H1 (cell line): Measurements from ENCODE around the gene RIIAD1. TPM values are rescaled to one million over a fixed set of nuclear protein-coding genes. Genes with fewer than 3 reads are reported as not detected.
A peak's percentile ranks its signal among the peaks of the same experiment; 100 is the strongest.

ENCODE experiments used
- CTCF ChIA-PET: fragments of 300-600 bp; sonication (Branson Sonifier 250); formaldehyde crosslinking; loops from one replicate; lab custom pipeline; 2021; ENCODE audit not compliant: partially characterized antibody; lab: Charles Lee
- POLR2A ChIA-PET: fragments of 300-600 bp; sonication (Branson Sonifier 250); formaldehyde crosslinking; loops from one replicate; lab custom pipeline; 2021; ENCODE audit warnings: inconsistent platforms; ENCODE audit not compliant: partially characterized antibody; lab: Charles Lee
- DNase-seq, 2 experiments: peaks; one replicate each; pipeline versions ENCODE4 v3.0.0 to v3.0.0-alpha.2; 2010 to 2022; ENCODE audit warnings: low spot score in 2 of 2, low read depth in 1 of 2, mixed read lengths in 1 of 2
- FAIRE-seq: peaks from 2 replicates; lab custom pipeline; 2011; peaks lifted over from hg19 to GRCh38; lab: Jason Lieb, UNC
- H2AFZ ChIP-seq: 2 replicates; pipeline ENCODE4 v1.8.1; 2012; ENCODE audit warnings: low read length, inconsistent platforms
- H2AK5ac ChIP-seq: 2 replicates; pipeline ENCODE4 v1.6.1; 2013; ENCODE audit warnings: low read depth, low read length
- H2BK120ac ChIP-seq: replicated peaks from 2 replicates; pipeline ENCODE3; 2013; ENCODE audit warnings: low read depth, low read length, inconsistent platforms
- H2BK12ac ChIP-seq: 2 replicates; pipeline ENCODE4 v1.6.1; 2013; ENCODE audit warnings: low read depth, low read length
- H2BK15ac ChIP-seq: 2 replicates; pipeline ENCODE4 v1.6.1; 2013; ENCODE audit warnings: low read length
- H2BK20ac ChIP-seq: 2 replicates; pipeline ENCODE4 v1.6.1; 2013; ENCODE audit warnings: low read length
- H2BK5ac ChIP-seq: 2 replicates; pipeline ENCODE4 v1.6.1; 2013; ENCODE audit warnings: low read depth, low read length
- H3K14ac ChIP-seq: 2 replicates; pipeline ENCODE4 v1.6.1; 2013; ENCODE audit warnings: inconsistent platforms; ENCODE audit not compliant: insufficient read length
- H3K18ac ChIP-seq: 2 replicates; pipeline ENCODE4 v1.6.1; 2013; ENCODE audit warnings: low read length; ENCODE audit errors: extremely low read depth
- H3K23ac ChIP-seq: 2 replicates; pipeline ENCODE4 v1.6.1; 2013; ENCODE audit warnings: inconsistent platforms; ENCODE audit not compliant: insufficient read length
- H3K23me2 ChIP-seq: 2 replicates; pipeline ENCODE4 v1.6.1; 2013; ENCODE audit warnings: low read depth, low read length
- H3K27ac ChIP-seq: 2 replicates; pipeline ENCODE4 v1.6.1; 2011; ENCODE audit warnings: low read depth, low read length, inconsistent platforms
- H3K27me3 ChIP-seq, 4 experiments: replicated peaks in 1 of 4; 1 replicate in 1 of 4; 2 replicates in 3 of 4; pipeline versions ENCODE4 v1.6.1 to v1.8.1; 2011 to 2013; ENCODE audit warnings: low read length in 3 of 4, mild to moderate bottlenecking in 3 of 4, inconsistent platforms in 2 of 4, mixed read lengths in 2 of 4, moderate library complexity in 1 of 4; ENCODE audit not compliant: control insufficient read depth in 3 of 4, insufficient read depth in 3 of 4; ENCODE audit errors: extremely low read depth in 1 of 4
- H3K36me3 ChIP-seq, 4 experiments: 2 replicates each; pipeline versions ENCODE4 v1.6.1 to v1.8.1; 2011 to 2013; ENCODE audit warnings: mild to moderate bottlenecking in 4 of 4, low read length in 3 of 4, moderate library complexity in 2 of 4, control low read depth in 1 of 4, inconsistent platforms in 1 of 4; ENCODE audit not compliant: insufficient read depth in 4 of 4, control insufficient read depth in 2 of 4
- H3K4ac ChIP-seq: replicated peaks from 2 replicates; pipeline ENCODE3; 2013; ENCODE audit warnings: low read length, low read depth, mixed read lengths, inconsistent platforms; ENCODE audit not compliant: insufficient read length
- H3K4me1 ChIP-seq, 4 experiments: replicated peaks in 1 of 4; 1 replicate in 1 of 4; 2 replicates in 3 of 4; pipeline versions ENCODE4 v1.6.1 to v1.8.1; 2011 to 2013; ENCODE audit warnings: low read length in 3 of 4, inconsistent platforms in 2 of 4, mixed read lengths in 1 of 4; ENCODE audit not compliant: insufficient read depth in 4 of 4, control insufficient read depth in 3 of 4
- H3K4me2 ChIP-seq, 2 experiments: 2 replicates each; pipeline versions ENCODE4 v1.6.1 to v1.8.1; 2011 to 2013; ENCODE audit warnings: low read depth in 2 of 2, low read length in 2 of 2, control low read depth in 1 of 2, inconsistent platforms in 1 of 2, mild to moderate bottlenecking in 1 of 2; ENCODE audit not compliant: insufficient read depth in 1 of 2
- H3K4me3 ChIP-seq, 4 experiments: fragments of 200-600, 300-600 bp in 1 of 4; sonication (generic), shearing (Covaris generic), sonication (Bioruptor Twin) in 1 of 4; 2 replicates each; pipeline versions ENCODE4 v1.5.1 to v1.8.1; 2011 to 2016; ENCODE audit warnings: low read length in 4 of 4, low read depth in 3 of 4, control low read depth in 2 of 4, inconsistent platforms in 2 of 4, mild to moderate bottlenecking in 2 of 4, mixed read lengths in 1 of 4, moderate library complexity in 1 of 4; ENCODE audit not compliant: insufficient read depth in 2 of 4; ENCODE audit errors: extremely low read depth in 1 of 4
- H3K56ac ChIP-seq: replicated peaks from 2 replicates; pipeline ENCODE3; 2013; ENCODE audit warnings: low read depth, mild to moderate bottlenecking, mixed read lengths, low read length, inconsistent platforms; ENCODE audit not compliant: insufficient read length
- H3K79me1 ChIP-seq: 2 replicates; pipeline ENCODE4 v1.6.1; 2013; ENCODE audit warnings: low read depth, low read length, control low read depth
- H3K79me2 ChIP-seq, 2 experiments: 2 replicates each; pipeline versions ENCODE4 v1.6.1 to v1.8.1; 2012 to 2013; ENCODE audit warnings: low read length in 2 of 2, mild to moderate bottlenecking in 2 of 2, inconsistent platforms in 1 of 2; ENCODE audit not compliant: insufficient read depth in 2 of 2, control insufficient read depth in 1 of 2
- H3K9ac ChIP-seq, 4 experiments: replicated peaks in 1 of 4; 1 replicate in 1 of 4; 2 replicates in 3 of 4; pipeline versions ENCODE4 v1.6.1 to v1.8.1; 2011 to 2013; ENCODE audit warnings: low read depth in 3 of 4, low read length in 3 of 4, control low read depth in 2 of 4, mild to moderate bottlenecking in 2 of 4, moderate library complexity in 2 of 4, inconsistent platforms in 1 of 4; ENCODE audit errors: extremely low read depth in 1 of 4
- H3K9me3 ChIP-seq, 2 experiments: 2 replicates each; pipeline versions ENCODE4 v1.6.1 to v1.8.1; 2012 to 2013; ENCODE audit warnings: mild to moderate bottlenecking in 2 of 2, moderate library complexity in 2 of 2, control low read depth in 1 of 2, inconsistent platforms in 1 of 2, low read depth in 1 of 2, low read length in 1 of 2, mixed read lengths in 1 of 2; ENCODE audit not compliant: insufficient read depth in 2 of 2
- H4K20me1 ChIP-seq, 2 experiments: replicated peaks in 1 of 2; 2 replicates each; pipeline versions ENCODE3 to v1.8.1; 2011 to 2013; ENCODE audit warnings: inconsistent platforms in 2 of 2, low read length in 2 of 2, mild to moderate bottlenecking in 1 of 2; ENCODE audit not compliant: insufficient read depth in 2 of 2, control insufficient read depth in 1 of 2
- H4K5ac ChIP-seq: 2 replicates; pipeline ENCODE4 v1.6.1; 2013; ENCODE audit warnings: low read length, low read depth, mixed read lengths, inconsistent platforms; ENCODE audit not compliant: insufficient read length
- H4K8ac ChIP-seq: 2 replicates; pipeline ENCODE4 v1.8.0; 2013; ENCODE audit warnings: mild to moderate bottlenecking, moderate library complexity, low read length, inconsistent platforms; ENCODE audit not compliant: insufficient read depth; ENCODE audit errors: extremely low read depth
- H4K91ac ChIP-seq: replicated peaks from 2 replicates; pipeline ENCODE3; 2013; ENCODE audit warnings: low read length, mixed read lengths, inconsistent platforms; ENCODE audit not compliant: insufficient read length
- WGBS, 2 experiments: shearing (Covaris generic) in 1 of 2; methylation state at CpG; one replicate each; pipeline versions ENCODE4 v1.1.6 to v1.1.7; 2013 to 2015; ENCODE audit warnings: low lambda C conversion rate in 2 of 2, mixed read lengths in 2 of 2, inconsistent platforms in 1 of 2, low coverage in 1 of 2, missing lambda C conversion rate in 1 of 2; ENCODE audit not compliant: insufficient replicate concordance in 2 of 2, insufficient coverage in 1 of 2, insufficient read length in 1 of 2; ENCODE audit errors: extremely low coverage in 1 of 2, missing lambda C conversion rate in 1 of 2; 5-methylcytosine and 5-hydroxymethylcytosine counted together
- polyA plus RNA-seq, 7 experiments: library from polyadenylated mRNA; depleted of rRNA in 3 of 7; stranded (reverse) in 5 of 7; unstranded in 2 of 7; fragments of >200 nt in 5 of 7; fragments of 200-250 nt in 2 of 7; gene quantifications; 1 replicate in 5 of 7; 2 replicates in 1 of 7; 4 replicates in 1 of 7; pipeline versions ENCODE4 v1.2.1 to v1.2.3, GENCODE V29; 2011 to 2013; ENCODE audit warnings: missing spikeins in 2 of 7, mixed read lengths in 2 of 7
- total RNA-seq: library from RNA; stranded (reverse); fragmentation: NEBNext Ultra II Directional; extraction: Animal tissue kit (Norgen Biotek cat#: 25700); gene quantifications from 2 replicates; pipeline ENCODE4 v1.2.1, GENCODE V29; 2021

RIIAD1 gene
- total and polyA plus RNA-seq, 2 of the 8 experiments (the other 6 are each of a cell fraction or from before 2014, with no cell fraction given), result not detected

DNA sequence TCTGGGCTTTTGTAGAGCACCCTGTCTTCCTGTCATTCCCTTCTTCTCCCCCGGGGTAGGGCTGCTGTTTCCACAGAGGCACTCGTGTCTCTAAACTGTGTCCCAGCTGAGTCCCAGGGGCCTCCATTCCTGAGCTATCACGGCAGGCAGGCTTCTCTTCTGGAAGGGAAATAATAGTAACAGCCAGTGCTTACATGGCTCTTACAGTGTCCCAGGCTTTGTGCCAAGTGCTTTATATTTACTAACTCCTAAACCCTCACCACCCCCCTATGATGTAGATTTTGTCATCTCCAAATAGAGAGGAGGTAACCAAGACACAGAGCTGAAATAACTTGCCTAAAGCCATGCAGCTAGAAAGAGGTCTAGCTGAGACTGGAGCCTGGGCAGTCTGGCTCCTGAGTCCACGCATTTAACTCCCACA lies 3.3 kb upstream of the RIIAD1 start:
- Histone ChIP-seq H4K20me1 (peaks cover 0 to 1% of the 10 kb centered on the region in 2 experiments), H3K4me1 (peaks cover 2 to 8% (median 5%) of the 10 kb centered on the region in 4 experiments), H3K79me2 (no peaks in the 10 kb centered on the region), H2AK5ac (no peak overlapping the region), H2BK15ac (no peak overlapping the region), H3K18ac (no peak overlapping the region), H2AFZ (no peak overlapping the region), H3K4me2 (peak overlapping the region in 1 of 2 experiments; percentile 76; a peak in 1 of 4 replicates), H3K56ac (no peak overlapping the region), H3K14ac (no peak overlapping the region), H4K5ac (no peak overlapping the region), H3K9ac (no peak overlapping the region), H2BK12ac (no peak overlapping the region), H3K36me3 (no peaks in the 10 kb centered on the region), H2BK20ac (no peak overlapping the region), H3K23ac (no peak overlapping the region), H3K79me1 (no peaks in the 10 kb centered on the region; the same call in 1 of the 2 replicates), H3K23me2 (peaks cover 11% of the 10 kb centered on the region; the same call in 1 of the 2 replicates), H3K27me3 (peaks cover 6 to 34% (median 28%) of the 10 kb centered on the region in 4 experiments), H2BK5ac (no peak overlapping the region), H3K4ac (no peak overlapping the region), H3K27ac (no peak overlapping the region), H4K8ac (no peak overlapping the region), H4K91ac (no peak overlapping the region), H2BK120ac (no peak overlapping the region), H3K4me3 (no peak overlapping the region), H3K9me3 (no peaks in the 10 kb centered on the region)
- CTCF ChIA-PET, result interaction anchor here (1.2 to 4.8 kb wide), 3 partner anchors 10 to 118 kb away, joined by 5 to 41 read pairs (median 6); no protein-coding TSS in a partner anchor
- POLR2A ChIA-PET, result interaction anchor here (1.1 to 1.3 kb wide), 2 partner anchors 11 to 45 kb away, joined by 3 to 4 read pairs; partner anchors contain the start of gene MRPL9
- WGBS, 2 experiments, result 62% methylated on average over 4 of the region's 4 CpGs; no CpG with 5 or more reads in 1 of the 2 experiments
- no peak for DNase-seq
- no peak for FAIRE-seq
